Immature natural killer cell (primary cell): ENCODE results near the gene BRSK1. TPM values are rescaled to one million over a fixed set of nuclear protein-coding genes. Genes with fewer than 3 reads are reported as not detected.

ENCODE experiments used
- DNase-seq, 3 donors: peaks; one replicate each; pipeline ENCODE4 v3.0.0; 2022; ENCODE audit warnings: mixed read lengths in 1 of 3
- H3K27ac Mint-ChIP-seq, 6 donors: one replicate each; pipeline ENCODE4 v1.8.0; 2020; ENCODE audit warnings: mixed read lengths in 6 of 6, mild to moderate bottlenecking in 5 of 6, inconsistent platforms in 4 of 6, moderate library complexity in 3 of 6
- H3K27me3 Mint-ChIP-seq, 3 donors: one replicate each; pipeline ENCODE4 v1.8.0; 2020 to 2021; ENCODE audit warnings: low read depth in 3 of 3, mild to moderate bottlenecking in 3 of 3, mixed read lengths in 3 of 3, moderate library complexity in 3 of 3, inconsistent platforms in 1 of 3
- H3K36me3 Mint-ChIP-seq, 3 donors: one replicate each; pipeline ENCODE4 v1.8.0; 2020; ENCODE audit warnings: mixed read lengths in 3 of 3, inconsistent platforms in 2 of 3, mild to moderate bottlenecking in 2 of 3
- H3K4me1 Mint-ChIP-seq, 2 donors: one replicate each; pipeline ENCODE4 v1.8.0; 2020; ENCODE audit warnings: inconsistent platforms in 2 of 2, mild to moderate bottlenecking in 2 of 2, mixed read lengths in 2 of 2, moderate library complexity in 1 of 2
- H3K4me3 Mint-ChIP-seq, 5 donors: one replicate each; pipeline ENCODE4 v1.8.0; 2020; ENCODE audit warnings: mild to moderate bottlenecking in 5 of 5, mixed read lengths in 5 of 5, inconsistent platforms in 3 of 5, moderate library complexity in 3 of 5
- H3K9me3 Mint-ChIP-seq, 6 donors: one replicate each; pipeline ENCODE4 v1.8.0; 2020; ENCODE audit warnings: mild to moderate bottlenecking in 6 of 6, mixed read lengths in 6 of 6, inconsistent platforms in 4 of 6, moderate library complexity in 3 of 6
- polyA plus RNA-seq, 3 donors: library from polyadenylated mRNA; unstranded; fragments of 300-500 nt; fragmentation: Illumina TruSeq; gene quantifications; one replicate each; pipeline ENCODE4 v1.2.3, GENCODE V29; 2021

Gene BRSK1
- polyA plus RNA-seq, 3 donors from 2014 or later: not detected

- H3K9me3 Mint-ChIP-seq: no peaks in the 10 kb centered on the region
- H3K4me3 Mint-ChIP-seq: peak overlapping the region; percentile 75 to 90 (median 81)
- peaks cover 4 to 16% (median 13%) of the 10 kb centered on the region in 3 donors for H3K27me3 Mint-ChIP-seq
- peaks cover 17% of the 10 kb centered on the region in 2 donors for H3K4me1 Mint-ChIP-seq
- H3K27ac Mint-ChIP-seq: peak overlapping the region in 3 of 6 donors; percentile 62 to 82 (median 62)
- no peaks in the 10 kb centered on the region for H3K36me3 Mint-ChIP-seq
- peak; percentile 61 to 78 (median 68) for DNase-seq
Observed at GRCh38 chr19:55353803-55354697, 70.3 kb downstream of the BRSK1 start.

GRCh38 chr19:55354698-55355212, 71.0 kb downstream of the BRSK1 start, which contains the start of gene COX6B2:
Gene COX6B2 (minus strand): TSS chr19:55354719. CDS start chr19:55354521, 198 bp downstream.
- Mint-ChIP-seq H3K27ac (peak within 1 kb of the TSS in 3 of 6 donors; percentile 62 to 82 (median 62)), H3K27me3 (peaks cover 4 to 16% (median 11%) of the 10 kb centered on the region in 3 donors), H3K9me3 (no peaks in the 10 kb centered on the region), H3K36me3 (no peaks in the 10 kb centered on the region), H3K4me3 (peak within 1 kb of the TSS; percentile 75 to 90 (median 81)), H3K4me1 (peaks cover 17% of the 10 kb centered on the region in 2 donors)
- DNase-seq: no peak

DNA sequence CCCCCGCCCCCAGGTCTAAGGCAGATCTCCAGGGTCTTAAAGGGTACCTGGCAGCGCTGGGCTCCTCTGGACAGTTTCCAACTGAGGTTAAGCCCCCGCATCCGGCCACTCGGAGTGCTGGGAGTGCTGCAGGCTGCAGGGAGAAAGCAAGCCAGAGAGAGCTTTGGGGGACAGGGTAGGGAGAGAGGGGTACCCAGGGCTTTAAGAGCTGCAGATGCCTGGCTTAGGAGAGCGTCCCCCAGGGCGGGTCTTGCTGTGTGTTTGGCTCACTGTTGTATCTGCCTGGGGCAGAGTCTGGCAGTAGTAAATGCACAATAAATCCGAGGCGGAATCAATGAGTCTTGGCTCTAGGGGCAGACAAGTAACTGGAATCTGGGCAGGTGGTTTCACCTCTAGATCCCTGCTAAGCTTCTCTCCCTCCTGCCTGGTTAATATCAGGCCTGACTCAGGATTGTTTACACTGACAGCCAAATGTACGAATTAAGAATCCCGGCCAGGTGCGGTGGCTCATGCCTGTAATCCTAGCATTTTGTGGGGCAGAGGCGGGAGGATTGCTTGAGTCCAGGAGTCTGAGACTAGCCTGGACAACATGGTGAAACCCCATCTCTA, 71.5 kb downstream of the BRSK1 start:
- Mint-ChIP-seq H3K9me3 (no peaks in the 10 kb centered on the region), H3K27ac (peak overlapping the region in 1 of 6 donors; percentile 40), H3K4me1 (peaks cover 17% of the 10 kb centered on the region in 2 donors), H3K27me3 (peaks cover 3 to 16% (median 11%) of the 10 kb centered on the region in 3 donors), H3K4me3 (peak overlapping the region in 1 of 5 donors; percentile 13), H3K36me3 (no peaks in the 10 kb centered on the region)
- no peak for DNase-seq

DNA sequence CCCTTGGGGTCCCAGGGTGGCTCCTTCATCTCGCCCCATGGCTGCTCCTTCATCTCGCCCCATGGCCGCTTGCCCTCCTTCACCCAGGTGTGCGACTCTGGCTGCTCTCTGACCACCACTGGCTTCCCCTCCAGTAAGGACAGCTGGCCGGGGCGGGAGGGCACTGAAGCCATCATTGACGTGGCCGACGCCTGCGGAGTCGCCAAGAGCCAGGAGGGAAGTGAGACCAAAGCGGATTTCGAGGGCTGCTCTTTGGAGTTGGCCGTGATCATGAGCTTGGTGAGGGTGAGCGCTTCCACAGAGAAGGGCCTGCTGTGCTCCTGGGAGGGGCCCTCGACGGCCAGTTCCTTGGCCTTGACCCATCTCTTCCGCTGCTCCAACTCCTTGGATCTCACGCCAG, 74.7 kb downstream of the BRSK1 start:
- Mint-ChIP-seq H3K4me3 (no peak overlapping the region), H3K27me3 (peaks cover 0 to 6% (median 2%) of the 10 kb centered on the region in 3 donors)

GRCh38 chr19:55358943-55359908, 75.4 kb downstream of the BRSK1 start:
- Mint-ChIP-seq H3K9me3 (no peaks in the 10 kb centered on the region), H3K4me1 (peaks cover 0 to 2% of the 10 kb centered on the region in 2 donors), H3K4me3 (no peak overlapping the region), H3K36me3 (no peaks in the 10 kb centered on the region), H3K27ac (no peak overlapping the region), H3K27me3 (peaks cover 0 to 3% (median 2%) of the 10 kb centered on the region in 3 donors)
- DNase-seq: no peak

More for the DNA sequence above, 74.7 kb downstream of the BRSK1 start:
- Mint-ChIP-seq H3K4me1 (peaks cover 5 to 6% of the 10 kb centered on the region in 2 donors), H3K9me3 (no peaks in the 10 kb centered on the region), H3K27ac (no peak overlapping the region), H3K36me3 (no peaks in the 10 kb centered on the region)
- DNase-seq: no peak

DNA sequence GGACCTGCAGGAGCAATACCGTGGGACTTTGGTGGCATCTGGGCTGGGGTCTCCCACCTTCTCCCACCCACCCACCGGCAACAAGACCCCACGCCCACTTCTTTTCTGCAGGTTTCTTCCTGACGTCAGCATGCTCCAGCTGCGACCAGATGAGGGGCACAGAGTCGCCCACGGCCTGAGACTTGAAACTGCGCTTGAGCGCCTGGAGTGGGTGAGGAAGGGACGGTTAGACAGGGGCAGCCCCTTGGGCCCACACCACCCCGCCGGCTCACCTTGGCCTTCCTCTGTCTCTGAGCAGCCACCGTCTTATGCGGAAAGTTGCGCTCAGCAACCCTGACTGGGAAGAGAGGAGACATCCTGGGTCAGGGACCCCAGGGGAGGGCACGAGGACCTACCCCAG, 77.1 kb downstream of the BRSK1 start:
- no peak for DNase-seq
- Mint-ChIP-seq H3K4me3 (no peak overlapping the region), H3K9me3 (no peaks in the 10 kb centered on the region), H3K27ac (no peak overlapping the region), H3K4me1 (no peaks in the 10 kb centered on the region), H3K36me3 (no peaks in the 10 kb centered on the region), H3K27me3 (peaks cover 3 to 4% (median 3%) of the 10 kb centered on the region in 3 donors)

Other genes with a start within 250 kb of the BRSK1 start
- under 1 TPM in 2 of 3 donors, not detected in 1; 0.64 to 0.78 TPM for gene GP6, start 245.7 kb upstream of the BRSK1 start, polyA plus RNA-seq
- gene RDH13, start 220.8 kb upstream of the BRSK1 start, polyA plus RNA-seq: 10 to 100 TPM in 1 of 3 donors, 1 to 10 TPM in 2; 4.2 to 17.0 (median 4.5) TPM
- 1 to 10 TPM; 4.5 to 7.3 (median 6.4) TPM for gene EPS8L1, start 208.1 kb upstream of the BRSK1 start, polyA plus RNA-seq
- 1 to 10 TPM in 2 of 3 donors, under 1 TPM in 1; 0.63 to 8.5 (median 3.5) TPM for gene PPP1R12C, start 166.4 kb upstream of the BRSK1 start, polyA plus RNA-seq
- not detected for gene TNNT1, start 134.8 kb upstream of the BRSK1 start, polyA plus RNA-seq
- 1 to 10 TPM in 1 of 3 donors, not detected in 2; 1.5 TPM for gene TNNI3, start 126.3 kb upstream of the BRSK1 start, polyA plus RNA-seq
- gene DNAAF3, start 117.4 kb upstream of the BRSK1 start, polyA plus RNA-seq: not detected
- under 1 TPM in 2 of 3 donors, not detected in 1; 0.55 to 0.96 TPM for gene SYT5, start 103.7 kb upstream of the BRSK1 start, polyA plus RNA-seq
- not detected for gene PTPRH, start 74.5 kb upstream of the BRSK1 start, polyA plus RNA-seq
- gene TMEM86B, start 55.2 kb upstream of the BRSK1 start, polyA plus RNA-seq: 1 to 10 TPM in 1 of 3 donors, under 1 TPM in 1, not detected in 1; 0.59 to 2.4 TPM
- gene PPP6R1, start 25.0 kb upstream of the BRSK1 start, polyA plus RNA-seq: 100 to 1,000 TPM in 1 of 3 donors, 10 to 100 TPM in 2; 43.1 to 123 (median 47.9) TPM
- 10 to 100 TPM; 42.6 to 46.7 (median 46.3) TPM for gene HSPBP1, start 3.9 kb upstream of the BRSK1 start, polyA plus RNA-seq
- gene TMEM150B, start 41.3 kb downstream of the BRSK1 start, polyA plus RNA-seq: not detected
- 1 to 10 TPM in 2 of 3 donors, under 1 TPM in 1; 0.79 to 2.2 (median 2.1) TPM for gene KMT5C, start 55.9 kb downstream of the BRSK1 start, polyA plus RNA-seq
- under 1 TPM in 1 of 3 donors, not detected in 2; 0.16 TPM for gene COX6B2, start 70.7 kb downstream of the BRSK1 start, polyA plus RNA-seq
- not detected for gene GARIN5B, start 79.3 kb downstream of the BRSK1 start, polyA plus RNA-seq
- gene IL11, start 86.5 kb downstream of the BRSK1 start, polyA plus RNA-seq: not detected
- gene TMEM190, start 92.8 kb downstream of the BRSK1 start, polyA plus RNA-seq: not detected
- 1 to 10 TPM in 1 of 3 donors, not detected in 2; 1.0 TPM for gene TMEM238, start 100.3 kb downstream of the BRSK1 start, polyA plus RNA-seq
- 100 to 1,000 TPM; 118 to 365 (median 350) TPM for gene RPL28, start 101.9 kb downstream of the BRSK1 start, polyA plus RNA-seq
- gene UBE2S, start 123.8 kb downstream of the BRSK1 start, polyA plus RNA-seq: 10 to 100 TPM; 40.2 to 72.1 (median 47.0) TPM
- not detected for gene SHISA7, start 159.3 kb downstream of the BRSK1 start, polyA plus RNA-seq
- gene ISOC2, start 177.6 kb downstream of the BRSK1 start, polyA plus RNA-seq: 10 to 100 TPM; 30.4 to 46.0 (median 34.2) TPM
- not detected for gene C19orf85, start 180.8 kb downstream of the BRSK1 start, polyA plus RNA-seq
- under 1 TPM; 0.14 to 0.72 (median 0.21) TPM for gene ZNF628, start 192.6 kb downstream of the BRSK1 start, polyA plus RNA-seq
- 1 to 10 TPM in 2 of 3 donors, not detected in 1; 2.7 to 4.8 TPM for gene NAT14, start 201.2 kb downstream of the BRSK1 start, polyA plus RNA-seq
- not detected for gene SSC5D, start 204.4 kb downstream of the BRSK1 start, polyA plus RNA-seq